ENCODE measurements around the gene SAXO1.
"Not testable (repeated sequence)": the region's sequence is repeated elsewhere in the genome, so short reads cannot be mapped to it uniquely, and the experiment has no call there.

The SAXO1 gene

DNA sequence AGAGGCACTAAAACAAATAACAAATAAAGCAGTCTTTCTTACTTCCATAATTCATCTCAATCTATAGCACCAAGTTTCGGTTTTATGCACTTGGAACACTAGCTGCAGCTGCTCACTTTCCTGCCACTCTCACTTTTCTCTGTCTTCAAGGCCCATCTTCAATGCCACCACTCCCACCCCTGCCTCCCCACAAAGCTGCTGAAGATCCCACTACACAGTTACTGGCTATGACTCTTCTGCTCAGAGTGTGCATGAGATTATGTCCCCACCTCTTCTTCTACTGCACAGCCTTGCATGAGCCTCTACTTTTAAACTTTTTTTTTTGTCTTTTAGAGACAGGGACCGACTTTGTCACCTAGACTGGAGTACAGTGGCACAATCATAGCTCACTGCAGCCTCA lies 77.4 kb downstream of the SAXO1 start:
- no peak for DNase-seq

DNA sequence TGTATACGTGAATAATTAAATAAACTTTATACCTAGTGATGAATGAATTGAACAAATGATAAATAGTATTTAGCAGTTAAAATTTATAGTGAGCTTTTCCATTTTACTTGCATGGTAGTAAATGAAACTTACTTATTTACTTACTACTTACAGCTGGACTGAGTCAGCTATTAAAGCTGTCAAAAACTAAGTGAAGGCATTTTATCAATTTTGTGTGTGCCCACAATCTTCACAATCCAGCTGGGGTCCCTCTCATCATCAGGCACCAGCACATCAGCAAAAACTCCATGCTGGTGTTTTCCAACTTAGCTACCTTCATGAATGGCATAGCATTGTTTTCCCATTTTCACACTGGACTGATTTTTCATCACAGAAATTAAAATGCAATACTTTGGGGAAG lies 81.1 kb downstream of the SAXO1 start:
- DNase-seq: no peak

DNA sequence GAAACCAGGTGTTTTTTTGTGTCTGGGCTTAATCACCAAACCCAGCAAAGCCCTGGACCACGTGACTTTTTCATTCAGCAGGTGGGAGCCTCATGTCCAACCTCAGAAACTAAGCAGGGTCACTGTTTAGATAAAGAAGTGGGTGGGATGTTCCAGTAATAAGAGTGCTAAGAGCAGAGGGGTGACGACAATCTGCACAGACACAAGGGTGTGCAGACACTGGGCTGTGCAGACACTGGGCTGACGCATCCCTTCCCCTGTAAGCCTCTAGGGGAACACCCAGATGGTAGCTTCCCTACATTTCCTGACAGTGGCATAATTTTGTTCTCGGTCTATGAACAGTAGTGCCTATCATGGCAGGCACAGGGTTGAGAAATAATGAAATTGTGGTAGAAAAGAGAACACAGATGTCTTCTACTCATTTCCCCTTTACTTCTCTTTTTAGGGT lies 85.1 kb downstream of the SAXO1 start:
- DNase-seq: no peak

DNA sequence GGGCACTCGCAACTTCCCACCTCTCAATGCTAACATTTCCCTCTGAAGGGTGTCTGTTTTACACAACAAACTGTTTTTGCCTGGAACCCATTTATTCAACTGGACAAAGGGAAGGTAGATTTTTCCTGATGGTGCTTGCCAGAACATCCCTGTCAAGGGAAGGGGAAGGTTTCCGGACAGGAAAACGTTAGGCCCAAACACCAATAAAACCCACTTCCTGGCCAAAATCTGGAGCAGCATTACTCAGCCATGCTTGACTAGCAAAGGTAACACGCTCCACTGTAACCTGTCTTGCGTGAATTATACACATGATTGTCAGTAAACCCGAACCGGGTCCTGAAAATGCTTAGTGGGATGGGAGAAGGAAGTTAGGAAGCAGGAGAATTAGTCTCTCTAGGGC lies 90.2 kb downstream of the SAXO1 start:
- DNase-seq: no peak

DNA sequence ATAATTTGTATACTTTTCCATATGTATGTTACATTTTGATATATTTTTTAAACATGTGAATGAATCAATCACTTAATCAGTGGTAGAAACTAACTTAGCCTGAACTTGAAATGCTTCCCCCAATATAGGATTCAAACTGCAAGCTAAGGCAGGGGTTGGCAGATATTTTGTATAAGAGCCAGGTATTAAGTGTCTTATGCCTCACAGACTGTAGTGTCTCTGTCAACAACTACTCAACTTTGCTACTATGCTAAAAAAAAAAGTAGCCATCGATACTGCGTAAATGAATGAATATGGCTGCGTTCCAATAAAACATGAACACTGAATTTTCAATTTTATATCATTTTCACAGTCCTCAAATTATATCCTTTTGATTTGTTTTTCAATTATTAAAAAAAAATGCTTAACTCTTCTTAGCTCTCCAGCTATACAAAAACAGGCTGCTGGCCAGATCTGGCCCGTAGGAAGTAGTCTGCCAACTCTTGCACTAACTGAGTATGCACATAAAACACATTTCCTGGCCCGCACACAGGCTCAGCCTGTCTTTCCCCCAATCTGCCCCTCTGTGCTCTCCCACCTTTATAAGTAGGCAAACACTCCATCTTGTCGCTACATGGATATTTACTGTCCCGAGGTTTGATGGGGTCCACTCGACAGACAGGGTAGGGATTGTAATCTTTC lies 91.8 kb downstream of the SAXO1 start:
- DNase-seq: no peak

DNA sequence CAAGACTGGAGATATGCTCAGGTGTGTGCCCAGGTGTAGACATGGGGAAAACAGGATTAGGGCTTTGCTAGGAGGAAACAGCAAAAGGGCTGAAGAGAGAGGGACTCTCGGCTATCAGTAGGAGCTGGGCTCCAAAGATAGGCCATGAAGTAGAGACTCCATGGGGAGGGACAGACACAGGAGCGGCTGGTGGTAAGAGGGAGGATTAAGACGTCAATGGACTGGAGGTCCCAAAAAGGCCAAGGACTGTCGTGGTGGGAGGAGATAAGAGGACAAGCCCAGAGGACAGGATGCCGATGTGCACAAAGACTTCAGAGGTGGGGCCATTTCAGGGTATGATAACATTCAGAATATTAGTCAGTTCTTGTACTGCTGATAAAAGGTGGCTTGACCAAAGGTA lies 93.1 kb downstream of the SAXO1 start:
- DNase-seq: no peak

DNA sequence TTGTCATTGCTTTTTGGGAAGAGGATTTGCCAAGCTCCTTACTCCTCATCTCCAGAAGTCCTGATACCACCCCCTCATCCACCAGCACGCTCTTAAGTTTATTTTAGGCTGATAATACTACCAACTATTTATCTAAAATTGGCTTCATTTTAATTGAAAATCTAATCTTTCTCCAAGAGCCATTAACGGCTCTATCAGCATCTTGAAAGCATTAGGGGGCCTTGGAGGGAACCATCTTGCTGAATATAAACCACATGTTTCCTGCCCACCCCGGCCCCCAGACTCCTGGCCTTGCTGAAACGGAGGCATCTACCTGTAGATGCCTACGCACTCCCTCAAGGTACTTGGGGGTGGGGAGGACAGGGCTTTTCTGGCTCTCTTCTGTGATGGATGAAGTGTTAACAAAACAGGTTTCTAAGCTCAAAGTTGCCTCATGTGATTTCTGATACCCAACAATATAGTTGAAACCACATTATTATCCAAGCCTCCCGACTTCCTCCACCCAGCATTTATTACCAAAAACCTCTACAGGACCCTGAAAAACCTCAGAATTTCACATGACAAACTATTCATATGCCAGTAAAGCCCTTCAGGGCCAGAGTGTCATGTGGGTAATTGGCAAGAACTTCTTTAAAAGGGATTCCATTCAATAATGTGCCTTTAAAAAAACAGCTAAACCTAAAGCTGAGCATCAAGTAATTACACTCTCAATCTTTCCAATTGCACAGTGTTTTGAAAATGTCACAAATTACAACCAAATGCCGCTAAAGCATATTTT lies 96.7 kb downstream of the SAXO1 start:
- no peak for DNase-seq

DNA sequence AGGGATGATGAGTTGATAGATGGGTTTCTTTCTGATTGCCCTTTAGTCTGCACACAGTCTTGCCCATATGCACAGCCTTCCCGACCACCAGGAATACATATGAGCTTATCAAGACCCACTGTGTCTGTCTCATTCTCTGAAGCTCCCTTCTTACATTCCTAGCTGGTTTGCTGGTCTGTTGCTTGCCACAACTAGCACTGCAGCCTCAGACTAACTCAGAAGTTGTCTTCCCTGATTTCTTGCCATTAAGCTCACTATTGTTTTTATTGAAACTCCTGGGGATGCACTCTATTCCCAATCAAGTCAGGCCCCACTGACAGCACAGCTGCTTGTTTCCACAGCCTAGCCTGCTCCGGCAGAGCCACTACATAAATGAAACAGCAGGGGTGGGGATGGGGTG lies 97.5 kb downstream of the SAXO1 start:
- DNase-seq: no peak

DNA sequence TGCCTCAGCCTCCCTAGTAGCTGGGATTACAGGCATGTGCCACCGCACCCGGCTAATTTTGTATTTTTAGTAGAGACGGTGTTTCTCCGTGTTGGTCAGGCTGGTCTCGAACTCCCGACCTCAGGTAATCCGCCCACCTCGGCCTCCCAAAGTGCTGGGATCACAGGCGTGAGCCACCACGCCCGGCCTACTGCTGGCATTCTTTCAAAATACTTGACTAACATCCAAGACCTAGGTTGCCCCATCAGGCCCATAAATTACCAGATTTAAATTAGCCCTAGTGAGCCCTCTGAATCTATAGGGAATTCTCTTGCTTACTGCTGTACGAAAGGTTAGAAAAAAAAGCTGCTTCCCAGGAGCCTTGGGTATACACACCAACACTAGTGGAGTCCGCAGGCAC lies 102.4 kb downstream of the SAXO1 start:
- DNase-seq: not testable (repeated sequence)

DNA sequence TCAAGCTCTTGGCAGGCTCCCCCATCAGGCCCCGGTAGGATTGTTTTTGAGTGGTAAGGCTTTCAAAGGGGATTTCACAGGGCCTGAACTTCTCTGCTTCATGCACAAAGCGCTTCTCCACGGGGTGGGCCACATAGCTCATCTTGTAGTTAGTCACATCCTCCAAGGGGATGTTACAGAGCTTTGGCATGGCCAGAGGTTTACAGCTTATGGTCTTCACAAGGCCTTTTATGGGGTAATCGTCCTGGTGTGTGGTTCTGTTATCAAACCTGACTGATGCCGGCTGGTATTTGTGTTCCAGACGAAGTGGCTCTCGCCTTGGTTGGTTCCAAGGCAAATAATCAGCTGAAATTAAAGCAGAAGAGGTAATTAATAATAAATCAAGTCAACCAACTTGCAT lies 104.3 kb downstream of the SAXO1 start:
- no peak for DNase-seq

DNA sequence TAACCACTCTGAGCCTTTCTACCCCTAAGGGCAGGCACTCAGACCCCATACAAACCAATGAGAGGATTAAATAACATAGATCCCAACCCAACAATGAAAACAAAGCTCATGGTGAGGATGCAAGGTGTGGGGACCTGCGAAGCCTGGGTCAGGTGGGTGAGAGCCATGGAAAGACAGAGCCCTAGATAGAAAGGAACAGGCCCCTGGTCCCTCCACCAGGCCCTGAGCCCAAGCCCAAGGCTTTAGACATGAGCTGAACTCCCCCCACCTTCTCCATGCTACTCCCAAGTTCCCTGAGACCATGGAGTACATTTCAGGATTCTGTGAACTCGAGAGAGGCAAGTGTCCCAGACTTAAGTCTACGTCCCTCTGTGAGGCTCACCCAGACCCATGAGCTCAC lies 106.5 kb downstream of the SAXO1 start:
- DNase-seq: no peak

DNA sequence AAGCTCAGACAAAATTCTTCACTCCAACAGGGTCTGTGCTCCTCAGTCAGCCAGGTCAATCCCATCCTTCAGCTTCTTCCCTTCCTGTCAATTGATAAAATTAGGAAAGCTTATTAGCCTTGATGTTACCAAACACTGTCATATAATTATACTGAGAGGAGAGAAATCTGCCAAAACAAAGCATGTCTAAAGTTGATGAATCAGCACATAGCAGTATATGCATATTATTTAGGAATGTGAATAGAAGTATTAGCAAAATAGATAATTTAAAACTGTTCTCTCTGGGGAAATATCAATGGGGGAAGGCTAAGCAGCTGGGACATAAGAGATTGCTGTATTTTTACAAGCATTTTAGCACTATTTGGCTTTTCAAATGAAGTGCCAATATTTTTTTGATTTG lies 107.1 kb downstream of the SAXO1 start:
- no peak for DNase-seq

DNA sequence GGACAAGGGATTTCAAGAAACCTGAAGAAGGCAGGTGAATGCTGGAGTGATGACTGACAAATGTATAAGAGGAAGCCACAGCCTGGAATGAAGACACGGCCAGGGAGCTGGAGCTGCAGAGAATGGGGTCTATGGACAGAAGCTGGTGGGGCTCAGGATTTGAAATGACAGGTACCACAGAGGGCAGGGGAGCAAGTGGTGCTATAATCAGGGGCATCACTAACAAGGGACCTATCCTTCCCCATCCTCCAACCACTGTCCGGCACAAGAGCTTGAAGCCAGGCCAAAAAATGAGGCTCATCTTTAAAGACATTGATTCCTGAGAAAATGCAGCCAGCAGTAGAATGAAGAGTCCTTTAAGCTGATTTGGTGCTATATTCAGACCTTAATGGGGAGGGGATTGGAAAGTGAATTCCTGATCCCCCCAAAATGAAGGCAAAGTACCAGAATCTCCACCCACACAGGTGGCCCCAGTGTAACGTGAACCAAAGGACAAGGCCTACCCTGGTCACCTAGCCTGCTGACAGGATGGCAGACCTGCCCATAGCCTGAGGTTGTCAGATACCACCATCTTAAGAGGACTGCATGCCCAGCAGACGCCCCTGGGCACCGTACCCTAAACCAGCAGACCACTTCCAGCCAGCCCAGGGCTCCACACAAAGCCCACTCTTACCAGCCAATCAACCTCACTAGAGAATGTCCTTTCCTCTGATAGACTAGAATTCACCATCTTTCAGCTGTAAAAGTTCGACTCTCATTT lies 109.2 kb downstream of the SAXO1 start:
- DNase-seq: no peak

DNA sequence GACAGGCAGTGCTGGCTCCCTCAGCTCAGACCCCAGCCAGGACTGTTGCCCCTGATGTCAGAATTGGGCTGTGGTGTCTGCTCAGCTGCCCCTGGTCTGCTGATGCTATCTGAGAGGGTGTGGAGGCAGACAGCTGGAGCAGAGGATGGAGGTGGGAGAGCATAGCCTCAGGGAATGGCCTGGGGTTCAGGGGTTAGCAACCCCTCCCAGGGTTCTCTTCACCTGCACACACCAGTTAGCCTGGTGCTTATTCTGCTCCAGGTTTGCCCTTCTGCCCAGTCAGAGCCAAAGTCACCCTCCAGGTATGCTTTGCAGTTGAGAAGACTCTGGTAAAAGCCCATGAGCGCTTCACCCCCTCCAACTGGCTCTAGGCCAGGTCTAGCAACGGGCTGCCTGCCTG lies 109.8 kb downstream of the SAXO1 start:
- no peak for DNase-seq

DNA sequence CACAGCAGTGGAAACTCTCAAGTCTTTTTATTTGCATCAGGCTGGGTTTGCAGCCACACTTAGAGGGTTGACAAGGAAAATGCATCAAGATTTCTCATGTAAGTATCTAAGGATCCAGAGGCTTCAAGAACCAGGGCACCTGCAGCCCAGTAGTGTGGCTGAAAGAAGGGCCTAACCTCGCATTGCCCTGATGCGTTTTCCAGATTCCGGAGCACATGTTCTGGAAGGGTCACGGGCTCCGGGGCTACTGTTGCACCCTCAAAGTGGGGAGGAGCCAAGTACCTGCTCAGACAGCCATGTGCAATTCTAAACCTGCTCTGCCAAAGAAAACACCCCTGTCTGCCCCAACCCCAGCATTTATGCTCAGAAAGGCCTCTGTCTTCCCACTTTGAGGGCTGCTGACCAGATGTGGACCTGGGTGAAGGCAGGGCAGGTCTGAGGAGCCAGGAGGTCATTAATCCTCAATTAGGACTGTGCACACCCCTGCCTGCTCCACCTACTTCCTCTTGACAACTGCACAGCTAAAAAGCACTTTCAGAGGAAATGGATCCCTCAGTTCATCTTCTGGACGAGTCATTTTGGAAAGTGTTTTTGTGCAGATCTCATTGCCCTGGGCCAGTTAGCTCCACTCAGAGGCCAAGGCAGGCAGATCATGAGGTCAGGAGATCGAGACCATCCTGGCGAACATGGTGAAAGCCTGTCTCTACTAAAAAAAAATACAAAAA lies 110.7 kb downstream of the SAXO1 start:
- DNase-seq: no peak

DNA sequence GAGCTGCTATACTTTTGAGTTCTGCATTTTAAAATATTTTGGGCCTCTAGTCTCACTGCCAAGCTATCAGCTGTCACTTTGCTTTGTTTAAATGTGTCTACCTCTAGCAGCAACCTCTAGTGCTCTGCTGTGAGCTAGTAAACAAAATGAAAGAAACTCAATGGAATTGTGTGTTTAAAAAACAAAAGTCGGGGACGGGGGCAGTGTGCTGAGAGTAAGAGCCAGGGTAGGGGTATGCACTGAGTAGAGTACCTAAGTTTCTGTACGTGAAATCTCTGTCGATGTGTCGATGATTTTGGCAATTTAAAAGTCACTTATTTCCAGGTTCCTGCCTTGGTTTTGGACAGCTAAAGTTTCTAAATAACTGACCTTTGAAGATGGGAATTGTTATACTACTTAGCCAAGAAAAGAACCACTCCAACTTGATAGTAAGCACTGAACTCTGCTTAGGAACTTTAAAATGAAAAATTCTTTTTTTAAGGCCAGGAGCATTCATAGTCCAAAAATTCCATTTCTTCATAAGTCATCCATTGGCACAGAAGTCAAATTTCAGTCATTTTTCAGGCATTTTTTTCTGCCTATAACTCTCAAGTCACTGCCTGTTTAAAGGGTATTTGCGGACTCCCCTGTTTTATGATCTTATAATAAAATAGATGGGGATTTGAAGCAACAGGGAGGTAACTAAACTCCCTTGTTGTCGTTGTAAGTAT lies 111.5 kb downstream of the SAXO1 start:
- DNase-seq: no peak

DNA sequence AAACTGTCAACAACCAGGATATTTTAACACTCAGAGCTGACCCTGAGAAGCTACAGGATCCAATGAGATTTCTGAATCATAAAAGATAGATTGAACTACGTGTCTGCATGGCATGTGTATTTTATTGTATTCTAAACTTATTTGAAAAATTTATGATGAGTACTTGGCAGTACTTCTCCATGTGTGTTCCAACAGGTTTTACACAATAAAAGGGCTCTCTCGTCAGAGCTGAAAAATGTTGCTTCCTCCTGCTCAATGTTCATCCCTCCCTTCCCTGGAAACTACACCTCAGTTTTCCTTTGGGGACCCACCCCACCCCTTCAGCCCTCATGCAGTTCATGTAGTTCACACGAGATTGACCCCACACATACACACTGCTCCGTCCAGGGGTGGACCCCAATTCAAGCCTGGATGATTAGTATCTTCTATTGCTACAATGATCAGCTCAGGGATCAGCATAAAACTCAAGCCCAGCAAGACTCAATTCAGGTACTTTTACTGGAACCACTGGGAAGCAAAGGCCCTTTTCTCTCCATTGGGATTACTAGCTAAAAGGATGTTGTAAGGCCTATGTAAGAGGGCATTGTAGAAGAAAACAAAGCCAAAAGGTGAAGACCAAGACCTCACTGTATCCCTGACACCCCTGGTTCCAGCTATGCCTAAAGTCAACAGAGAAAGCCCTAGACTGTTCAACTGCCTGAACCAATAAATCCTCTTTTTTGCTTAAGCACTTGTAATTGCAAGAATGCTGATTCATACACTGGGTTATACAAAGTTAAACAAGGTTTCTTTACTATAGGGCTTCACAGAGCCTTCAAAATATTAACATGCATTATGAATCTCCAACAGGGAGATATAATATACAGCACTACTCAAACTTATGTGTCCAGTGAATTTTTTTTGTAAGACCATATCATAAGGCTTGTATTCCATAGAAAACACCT lies 112.6 kb downstream of the SAXO1 start:
- DNase-seq: no peak

DNA sequence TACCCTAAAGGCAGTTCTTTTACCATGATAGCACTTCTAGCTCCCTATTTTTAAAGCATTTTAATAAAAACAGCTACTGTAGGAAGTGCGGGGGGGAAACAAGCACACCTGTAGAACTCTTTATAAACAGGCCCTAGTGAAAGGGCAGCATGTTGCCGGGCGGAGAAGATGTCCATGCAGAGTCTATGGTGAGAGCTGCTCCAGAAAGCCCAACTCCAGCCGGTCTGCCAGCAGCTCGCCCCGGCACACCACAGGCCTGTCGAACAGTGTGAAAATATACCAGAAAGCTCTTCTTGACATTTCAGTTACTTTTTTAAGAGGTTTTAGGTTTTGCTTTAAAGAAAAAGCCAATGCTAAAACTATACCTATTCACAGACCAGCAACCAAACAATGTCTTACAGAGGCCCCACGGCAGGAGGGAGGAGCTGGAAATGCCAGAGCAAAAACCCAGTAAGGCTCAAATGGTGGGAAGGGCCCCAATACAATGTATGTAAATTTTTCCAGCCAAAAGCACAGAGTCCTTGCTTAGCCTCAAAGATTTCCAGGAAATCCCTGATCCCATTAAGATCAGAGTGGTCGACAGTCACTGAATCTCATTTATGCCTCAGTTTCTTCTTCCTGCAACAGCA lies 121.2 kb downstream of the SAXO1 start:
- no peak for DNase-seq

DNA sequence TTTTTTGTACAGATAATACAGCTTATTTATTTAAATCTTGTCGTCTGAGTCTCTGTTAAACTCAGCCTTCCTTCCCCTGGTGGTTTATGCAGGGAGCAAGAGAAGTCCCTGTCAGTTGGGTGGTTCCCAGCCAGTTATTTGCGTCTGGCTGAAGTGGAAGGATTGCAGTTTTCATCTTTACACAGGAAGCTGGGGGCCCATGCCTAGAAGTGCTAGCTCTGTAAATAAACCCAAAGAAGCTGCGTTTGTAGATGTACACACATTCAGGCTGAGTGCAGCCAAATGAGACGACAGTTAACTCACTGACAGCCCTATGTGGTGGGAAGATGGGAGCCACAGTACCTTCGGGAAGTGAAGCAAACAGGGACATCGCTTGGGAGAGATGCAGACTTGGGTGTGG lies 122.1 kb downstream of the SAXO1 start:
- DNase-seq: no peak

DNA sequence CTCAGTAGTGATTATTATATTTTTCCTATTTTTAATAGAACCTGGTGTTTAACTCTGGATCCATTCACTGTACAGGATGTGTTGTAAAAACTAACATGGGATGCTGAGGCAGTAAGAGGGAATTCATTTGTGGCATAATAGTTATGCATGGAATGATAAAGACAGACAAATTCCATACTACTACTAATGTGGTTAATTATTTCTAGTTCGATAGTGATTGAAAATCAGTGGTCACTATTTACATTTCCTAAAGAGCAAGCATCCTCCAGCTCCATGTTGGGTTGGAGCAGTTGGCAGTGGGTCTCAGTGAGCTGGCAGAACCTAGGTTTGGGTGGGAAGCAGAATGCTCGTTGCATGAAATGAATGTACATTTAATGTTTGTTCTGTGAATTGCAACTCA lies 122.6 kb downstream of the SAXO1 start:
- no peak for DNase-seq
